Right kidney (tissue), 1 donor: Measurements from ENCODE around the gene CAPN2.
"Not testable (repeated sequence)": the region's sequence is repeated elsewhere in the genome, so short reads cannot be mapped to it uniquely, and the experiment has no call there.

Source experiments
- DNase-seq: peaks from one replicate; pipeline ENCODE4 v3.0.0-alpha.2; 2016

The CAPN2 gene

GRCh38 chr1:223788746-223789415 lies 76.5 kb downstream of the CAPN2 start:
- DNase-seq, result no peak

GRCh38 chr1:223792046-223792445 lies 79.7 kb downstream of the CAPN2 start:
- no peak for DNase-seq

DNA sequence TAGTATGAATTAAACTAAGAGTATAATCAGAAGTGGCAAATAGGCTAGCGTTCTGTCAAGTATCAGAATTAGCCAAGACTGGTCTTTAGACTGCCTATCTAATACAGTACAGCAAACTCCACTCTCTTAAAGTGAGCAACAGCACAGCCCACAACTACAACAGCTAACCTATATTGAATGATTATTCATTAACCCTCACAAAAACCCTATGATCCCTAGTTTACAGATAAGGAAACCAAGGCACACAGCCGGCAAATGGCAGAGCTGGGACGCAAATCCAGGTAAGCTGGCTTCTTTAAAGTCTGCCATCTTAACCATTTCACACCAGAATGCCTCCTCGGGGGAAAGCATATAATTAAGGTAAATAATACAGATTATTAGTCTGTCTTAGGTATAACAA lies 81.4 kb downstream of the CAPN2 start:
- no peak for DNase-seq

DNA sequence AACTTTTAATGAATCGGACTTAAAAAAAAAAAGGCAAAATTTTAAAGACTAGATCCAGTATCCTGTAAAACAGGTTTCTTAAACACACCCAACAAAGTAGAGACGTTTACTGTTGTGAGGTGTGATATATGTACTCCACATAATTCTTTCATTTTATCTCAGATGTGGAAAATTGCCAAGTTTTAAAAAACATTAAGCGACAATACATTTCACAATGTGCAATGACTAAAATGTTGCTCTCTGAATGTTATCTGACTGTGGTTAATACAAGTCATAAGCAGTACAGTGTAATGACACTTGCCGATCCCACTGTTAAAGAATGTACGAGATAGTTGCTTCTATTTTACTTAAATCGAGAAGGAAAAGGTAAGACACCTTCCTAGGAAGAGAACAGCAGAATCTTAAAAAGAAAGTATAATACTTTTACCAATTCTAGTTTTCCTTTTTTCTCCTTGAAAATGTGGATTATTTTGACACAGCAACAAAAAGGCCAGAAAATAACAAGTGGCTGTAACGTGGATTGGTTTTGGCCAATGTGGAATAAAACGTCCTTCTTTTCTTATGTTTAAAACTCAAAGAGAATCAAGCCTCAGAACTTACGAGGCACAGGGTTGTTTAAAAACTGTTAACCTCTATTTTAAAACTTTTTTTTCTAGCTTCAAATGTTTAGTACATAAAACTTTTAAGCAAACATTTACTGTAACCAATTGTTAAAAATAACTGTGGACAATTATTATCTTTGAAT lies 82.0 kb downstream of the CAPN2 start:
- no peak for DNase-seq

DNA sequence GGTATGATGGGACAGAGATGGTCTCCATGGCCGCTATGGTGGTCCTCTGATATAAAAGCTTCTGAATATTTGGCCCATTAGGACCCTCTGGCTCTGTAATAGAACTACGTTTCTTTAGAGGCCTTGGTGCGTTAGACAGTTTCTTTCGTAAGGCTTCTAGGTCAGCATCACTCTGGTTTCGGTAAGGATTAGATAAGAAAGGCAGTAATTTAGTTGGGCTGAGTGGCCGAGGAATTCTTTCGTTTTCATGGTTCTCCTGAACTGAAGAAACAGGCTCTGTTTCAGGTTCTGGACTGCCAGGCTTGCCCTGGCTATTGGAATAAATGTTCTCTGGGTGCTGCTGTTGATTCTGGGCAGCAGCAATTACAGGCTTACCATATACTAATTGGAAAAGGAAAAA lies 83.9 kb downstream of the CAPN2 start:
- no peak for DNase-seq

- DNase-seq, result no peak
Measured at GRCh38 chr1:223802032-223802431, 89.7 kb downstream of the CAPN2 start.

GRCh38 chr1:223802602-223803001 lies 90.3 kb downstream of the CAPN2 start:
- DNase-seq, result no peak

DNA sequence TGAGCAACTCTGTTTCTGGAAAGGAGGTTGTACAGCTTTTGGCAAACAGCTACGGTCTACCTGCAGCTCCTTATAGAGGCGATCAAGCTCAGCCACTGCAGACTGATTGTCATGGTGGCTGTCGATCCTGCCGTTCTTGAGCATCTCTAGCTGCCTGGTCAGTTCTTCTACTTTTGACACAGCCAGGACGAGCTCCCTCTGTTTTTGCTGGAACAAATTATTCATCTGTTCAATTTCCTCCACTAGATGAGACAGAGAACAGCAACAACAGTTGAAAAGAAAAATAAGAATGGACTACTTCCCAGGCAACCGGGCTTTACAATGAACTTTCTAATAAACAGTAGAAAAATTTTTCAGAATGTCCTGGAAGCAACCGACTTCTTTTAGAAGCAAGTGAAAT lies 90.9 kb downstream of the CAPN2 start:
- no peak for DNase-seq

DNA sequence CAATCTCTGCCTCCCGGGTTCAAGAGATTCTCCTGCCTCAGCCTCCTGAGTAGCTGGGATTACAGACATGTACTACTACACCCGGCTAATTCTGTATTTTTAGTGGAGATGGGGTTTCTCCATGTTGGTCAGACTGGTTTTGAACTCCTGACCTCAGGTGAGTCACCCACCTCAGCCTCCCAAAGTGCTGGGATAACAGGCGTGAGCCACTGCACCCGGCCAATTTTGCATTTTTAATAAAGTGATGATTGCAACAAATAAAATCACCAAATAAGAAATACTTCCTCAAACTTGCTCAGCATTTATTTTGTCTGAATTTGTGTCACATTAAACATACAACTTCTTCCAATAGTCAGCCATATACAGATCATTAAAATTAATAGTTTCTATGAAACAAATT lies 97.6 kb downstream of the CAPN2 start:
- DNase-seq, result not testable (repeated sequence)

DNA sequence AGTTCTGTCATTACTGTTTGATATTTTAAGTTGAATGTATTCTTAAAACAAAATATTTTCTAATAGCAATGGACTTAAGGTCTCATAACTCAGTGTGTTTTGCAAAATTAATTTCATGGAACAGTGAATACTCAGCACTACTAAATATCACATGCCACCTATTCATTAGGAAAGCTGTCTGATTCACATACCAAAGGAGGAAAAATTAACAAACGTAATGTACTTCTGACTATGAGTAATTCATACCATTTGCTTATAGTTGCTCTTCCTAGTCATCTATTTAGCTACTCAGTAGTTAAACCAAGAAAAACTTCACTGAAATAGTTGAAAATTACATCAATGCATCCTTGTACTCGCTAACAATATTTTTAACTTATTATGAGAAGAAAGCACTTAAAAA lies 98.2 kb downstream of the CAPN2 start:
- DNase-seq, result no peak

GRCh38 chr1:223811634-223812101 lies 99.3 kb downstream of the CAPN2 start:
- no peak for DNase-seq

DNA sequence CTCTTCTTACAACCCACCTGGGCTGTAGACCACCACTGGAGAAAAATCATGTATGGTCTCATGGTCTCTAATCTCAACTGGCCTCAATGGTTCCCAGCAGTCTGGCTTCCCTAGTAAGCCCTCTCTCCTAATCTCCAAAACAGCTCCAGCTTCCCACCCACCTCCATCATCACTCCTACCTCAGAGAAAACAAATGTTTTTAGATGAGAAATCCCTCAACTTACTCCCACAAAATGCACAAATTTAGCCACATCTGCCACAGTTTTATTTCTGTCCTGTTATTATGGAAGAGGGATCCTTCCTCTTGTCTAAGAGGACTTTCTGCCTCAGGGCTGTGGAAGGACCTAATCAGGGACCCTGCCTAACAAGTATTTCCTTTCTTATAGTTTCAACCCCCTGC lies 101.3 kb downstream of the CAPN2 start:
- DNase-seq, result no peak

GRCh38 chr1:223815020-223815853 lies 102.9 kb downstream of the CAPN2 start:
- no peak for DNase-seq

DNA sequence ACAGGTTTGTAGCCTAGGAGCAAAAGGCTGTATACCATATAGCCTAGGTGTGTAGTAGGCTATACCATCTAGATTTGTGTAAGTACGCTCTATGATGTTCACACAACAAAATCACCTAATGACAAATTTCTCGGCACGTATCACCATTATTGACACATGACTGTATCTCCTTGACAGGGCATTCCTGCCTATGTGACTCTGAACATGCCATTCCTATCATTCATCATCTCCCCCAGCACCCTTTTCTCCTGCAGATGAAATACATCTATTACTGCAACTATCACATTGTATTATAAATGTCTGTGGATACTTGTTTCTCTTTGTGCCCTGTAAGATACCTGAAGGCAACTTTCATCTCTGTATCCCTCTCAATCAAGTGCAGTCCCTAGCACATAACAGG lies 103.5 kb downstream of the CAPN2 start:
- DNase-seq, result no peak

GRCh38 chr1:223817265-223817664 lies 104.9 kb downstream of the CAPN2 start:
- DNase-seq, result not testable (repeated sequence)

- no peak for DNase-seq
Measured at GRCh38 chr1:223819730-223820514, 107.6 kb downstream of the CAPN2 start.

DNA sequence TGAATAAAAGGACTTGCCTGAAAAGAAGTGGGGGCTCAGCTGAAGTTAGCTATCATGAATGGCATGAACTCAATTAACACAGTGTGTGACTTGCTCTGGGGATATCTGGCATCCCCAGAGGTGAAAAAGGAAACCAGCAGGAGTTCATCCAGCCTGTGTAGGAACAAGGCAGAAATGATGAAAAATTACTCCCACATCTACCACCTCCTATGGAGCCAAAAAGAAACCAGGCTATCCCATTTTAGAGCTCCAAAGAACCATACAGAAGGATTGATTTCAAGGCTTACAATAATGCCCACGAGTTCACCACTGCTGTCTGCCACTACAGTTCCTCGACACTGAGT lies 108.1 kb downstream of the CAPN2 start:
- no peak for DNase-seq

- no peak for DNase-seq
Measured at GRCh38 chr1:223820971-223821370, 108.6 kb downstream of the CAPN2 start.

DNA sequence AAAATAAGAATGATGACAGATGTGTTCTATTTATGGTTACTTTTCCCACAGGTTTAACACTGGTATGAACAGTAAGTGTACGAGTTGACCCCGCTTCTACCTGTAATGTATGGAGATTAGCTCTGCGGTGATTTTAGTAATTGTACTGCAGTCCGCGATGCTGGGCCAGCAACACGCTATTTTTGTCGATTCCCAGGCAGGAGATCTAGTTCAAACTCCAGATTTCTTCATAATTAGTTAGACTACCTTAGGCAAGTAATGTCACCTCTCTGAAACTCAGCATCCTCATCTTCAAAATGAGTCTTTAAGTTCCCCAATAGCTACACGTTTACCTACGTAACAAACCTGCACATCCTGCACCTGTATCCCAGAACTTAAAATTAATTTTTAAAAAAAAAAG lies 111.9 kb downstream of the CAPN2 start:
- no peak for DNase-seq

DNA sequence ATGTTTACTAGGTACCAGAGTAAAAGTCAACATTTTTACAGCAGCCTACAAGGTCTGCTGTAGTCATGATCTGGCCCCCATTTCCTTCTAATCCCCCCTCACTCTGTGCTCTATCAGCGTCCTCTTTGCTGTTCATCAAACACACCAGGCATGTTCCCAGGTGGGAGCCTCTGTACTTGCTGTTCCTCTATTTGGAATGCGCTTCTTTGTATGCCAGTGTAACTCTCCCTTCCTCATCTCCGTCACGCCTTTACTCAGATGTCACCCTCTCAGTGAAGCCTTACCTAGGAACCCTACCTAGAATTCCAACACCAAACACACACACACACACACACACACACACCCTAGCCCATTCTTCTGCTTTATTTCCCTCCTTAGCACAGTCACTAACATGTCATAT lies 112.4 kb downstream of the CAPN2 start:
- no peak for DNase-seq
